Gastroesophageal sphincter (tissue), 4 donors: ENCODE measurements around the gene PNPLA7. TPM values are rescaled to one million over a fixed set of nuclear protein-coding genes. Genes with fewer than 3 reads are reported as not detected.

ENCODE experiments used
- ATAC-seq: fragments of 150-250 bp; one replicate; pipeline ENCODE4 v1.9.1; 2016; ENCODE audit warnings: mild to moderate bottlenecking, moderate library complexity
- H3K27ac ChIP-seq, 4 donors: fragments of 200-600 bp; sonication (generic) in 3 of 4; 1 replicate in 3 of 4; 2 replicates in 1 of 4; pipeline ENCODE4 v1.5.1; 2016 to 2019
- H3K27me3 ChIP-seq: fragments of 200-600 bp; sonication (generic); one replicate; pipeline ENCODE4 v1.5.1; 2019
- H3K36me3 ChIP-seq, 2 donors: fragments of 200-600 bp; sonication (generic); one replicate each; pipeline ENCODE4 v1.5.1; 2019; ENCODE audit warnings: control low read depth in 1 of 2
- H3K4me1 ChIP-seq, 3 donors: fragments of 200-600 bp; sonication (generic); 1 replicate in 2 of 3; 2 replicates in 1 of 3; pipeline ENCODE4 v1.5.1; 2016 to 2019; ENCODE audit warnings: control low read depth in 2 of 3
- H3K4me3 ChIP-seq, 2 donors: fragments of 200-600 bp; sonication (generic); one replicate each; pipeline ENCODE4 v1.5.1; 2019; ENCODE audit warnings: mild to moderate bottlenecking in 1 of 2, moderate library complexity in 1 of 2
- H3K9me3 ChIP-seq, 3 donors: fragments of 200-600 bp; sonication (generic); one replicate each; pipeline ENCODE4 v1.5.1; 2017 to 2019; ENCODE audit warnings: control low read depth in 2 of 3
- EP300 ChIP-seq: sonication (generic); formaldehyde crosslinking; IDR thresholded peaks from one replicate; pipeline ENCODE4 v1.6.1; 2017; ENCODE audit warnings: antibody characterized with exemption, mild to moderate bottlenecking
- POLR2A ChIP-seq, 2 donors: fragments of 450-650 bp; IDR thresholded peaks; one replicate each; pipeline ENCODE4 v1.6.1; 2017; ENCODE audit warnings: antibody characterized with exemption in 2 of 2, mild to moderate bottlenecking in 2 of 2, moderate library complexity in 1 of 2
- POLR2AphosphoS5 ChIP-seq: sonication (generic); formaldehyde crosslinking; IDR thresholded peaks from one replicate; pipeline ENCODE4 v1.6.1; 2017; ENCODE audit warnings: antibody characterized with exemption
- WGBS, 2 donors: methylation state at CpG; one replicate each; pipeline ENCODE4 v1.1.5; 2018; ENCODE audit warnings: low coverage in 1 of 2; 5-methylcytosine and 5-hydroxymethylcytosine counted together
- total RNA-seq, 4 donors: library from RNA; depleted of rRNA; stranded (reverse); fragments of >200 nt; gene quantifications; one replicate each; pipeline ENCODE4 v1.1.0, GENCODE V29; 2016
- TF ChIP-seq, protein P1 (sequence below), 4 experiments: fragments of 200-600 bp in 2 of 4; fragments of 450-650 bp in 2 of 4; sonication (generic) in 1 of 4; IDR thresholded peaks; one replicate each; pipeline ENCODE4 v1.5.1; 2017 to 2019; ENCODE audit warnings: antibody characterized with exemption in 4 of 4, mild to moderate bottlenecking in 2 of 4, moderate library complexity in 2 of 4

PNPLA7 gene
- total RNA-seq, 4 donors from 2014 or later, result 2.0 to 11.2 (median 6.6) TPM

DNA sequence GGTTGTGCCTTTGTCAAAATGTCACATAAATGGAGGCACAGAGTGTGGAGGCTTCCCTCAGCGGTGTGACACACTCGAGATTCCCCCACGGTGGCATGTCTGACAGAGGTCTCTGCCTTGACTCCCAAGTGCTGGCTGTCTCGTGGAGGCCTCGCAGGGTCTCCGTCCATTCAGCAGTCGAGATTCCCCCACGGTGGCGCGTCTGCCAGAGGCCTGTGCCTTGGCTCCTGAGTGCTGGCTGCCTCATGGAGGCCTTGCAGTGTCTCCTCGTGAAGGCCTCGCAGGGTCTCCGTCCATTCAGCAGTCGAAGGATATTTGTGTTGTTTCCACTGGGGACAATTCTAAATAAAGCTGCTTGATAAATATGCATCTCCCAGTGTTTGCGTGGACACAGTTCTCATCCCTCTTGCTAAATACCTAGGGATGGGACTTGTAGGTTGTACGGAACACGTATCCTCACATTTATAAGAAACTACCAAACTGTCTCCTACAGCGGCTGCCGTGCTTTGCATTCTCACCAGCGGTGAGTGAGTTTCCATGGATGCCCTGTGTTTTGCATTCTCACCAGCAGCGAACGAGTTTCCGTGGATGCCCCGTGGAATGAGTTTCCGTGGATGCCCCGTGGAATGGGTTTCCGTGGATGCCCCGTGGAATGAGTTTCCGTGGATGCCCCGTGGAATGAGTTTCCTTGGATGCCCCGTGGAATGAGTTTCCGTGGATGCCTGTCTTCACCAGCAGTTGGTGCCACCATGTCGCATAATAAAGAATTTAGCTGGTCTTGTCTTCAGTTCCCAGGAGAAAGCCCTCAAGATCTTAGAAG, 25.8 kb downstream of the PNPLA7 start:
- Histone ChIP-seq H3K4me3 (no peak overlapping the region), H3K27me3 (no peaks in the 10 kb centered on the region), H3K4me1 (no peaks in the 10 kb centered on the region), H3K27ac (no peak overlapping the region), H3K9me3 (no peaks in the 10 kb centered on the region), H3K36me3 (peaks cover 0 to 40% of the 10 kb centered on the region in 2 donors)
- TF ChIP-seq, protein P1, sequence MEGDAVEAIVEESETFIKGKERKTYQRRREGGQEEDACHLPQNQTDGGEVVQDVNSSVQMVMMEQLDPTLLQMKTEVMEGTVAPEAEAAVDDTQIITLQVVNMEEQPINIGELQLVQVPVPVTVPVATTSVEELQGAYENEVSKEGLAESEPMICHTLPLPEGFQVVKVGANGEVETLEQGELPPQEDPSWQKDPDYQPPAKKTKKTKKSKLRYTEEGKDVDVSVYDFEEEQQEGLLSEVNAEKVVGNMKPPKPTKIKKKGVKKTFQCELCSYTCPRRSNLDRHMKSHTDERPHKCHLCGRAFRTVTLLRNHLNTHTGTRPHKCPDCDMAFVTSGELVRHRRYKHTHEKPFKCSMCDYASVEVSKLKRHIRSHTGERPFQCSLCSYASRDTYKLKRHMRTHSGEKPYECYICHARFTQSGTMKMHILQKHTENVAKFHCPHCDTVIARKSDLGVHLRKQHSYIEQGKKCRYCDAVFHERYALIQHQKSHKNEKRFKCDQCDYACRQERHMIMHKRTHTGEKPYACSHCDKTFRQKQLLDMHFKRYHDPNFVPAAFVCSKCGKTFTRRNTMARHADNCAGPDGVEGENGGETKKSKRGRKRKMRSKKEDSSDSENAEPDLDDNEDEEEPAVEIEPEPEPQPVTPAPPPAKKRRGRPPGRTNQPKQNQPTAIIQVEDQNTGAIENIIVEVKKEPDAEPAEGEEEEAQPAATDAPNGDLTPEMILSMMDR (IDR thresholded peaks at IDR 0.05), result no peak
- no peak for TF ChIP-seq POLR2A (IDR thresholded peaks at IDR 0.05)
- TF ChIP-seq EP300, result no peak
- no peak for TF ChIP-seq POLR2AphosphoS5
- ATAC-seq, result no peak
- WGBS, 2 donors, result 86 to 93% methylated on average over 3 to 14 of the region's 33 CpGs

DNA sequence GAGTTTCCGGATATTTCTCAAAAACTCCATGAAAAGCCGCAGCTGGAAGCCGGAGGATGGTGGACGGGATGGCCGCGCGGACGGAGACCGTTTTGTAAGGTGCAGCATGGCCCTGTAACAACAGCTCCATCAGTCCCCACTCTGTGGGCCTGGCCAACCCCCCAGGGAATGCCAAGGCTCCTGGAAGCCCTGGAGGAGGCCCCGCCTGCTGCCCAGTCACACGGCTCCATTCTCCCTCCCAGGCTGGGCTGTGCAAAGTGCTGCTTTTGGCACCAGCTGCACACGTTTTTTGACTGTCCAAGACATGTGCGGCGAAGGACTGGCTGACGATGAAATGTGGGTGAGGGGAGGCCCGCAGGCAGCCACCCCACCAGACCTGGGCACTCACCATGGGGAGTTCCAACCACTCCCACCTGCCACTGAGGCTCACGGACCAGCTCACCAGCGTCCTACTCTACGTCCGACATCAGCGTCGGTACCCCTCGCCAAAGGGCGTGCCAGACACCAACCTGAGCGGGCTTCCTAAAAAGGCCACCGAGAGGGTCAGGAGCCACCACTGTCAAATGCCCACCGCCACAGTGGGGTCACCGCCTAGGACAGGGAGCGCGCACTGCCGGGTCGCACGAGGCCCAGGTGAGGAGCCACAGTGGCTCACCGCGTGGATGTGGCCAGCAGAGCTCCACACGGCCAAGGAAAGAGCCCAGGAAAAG, 27.3 kb downstream of the PNPLA7 start:
- WGBS, 2 donors, result 83 to 87% methylated on average over 1 to 9 of the region's 36 CpGs
- no peaks in the 10 kb centered on the region for H3K9me3 ChIP-seq
- no peak for TF ChIP-seq EP300
- no peak for TF ChIP-seq POLR2AphosphoS5
- TF ChIP-seq, protein P1 (IDR thresholded peaks at IDR 0.05), result no peak
- TF ChIP-seq POLR2A (IDR thresholded peaks at IDR 0.05), result no peak
- ATAC-seq, result no peak
- peaks cover 0 to 43% of the 10 kb centered on the region in 2 donors for H3K36me3 ChIP-seq
- no peak overlapping the region for H3K27ac ChIP-seq
- H3K4me1 ChIP-seq, result no peaks in the 10 kb centered on the region
- no peaks in the 10 kb centered on the region for H3K27me3 ChIP-seq
- no peak overlapping the region for H3K4me3 ChIP-seq

DNA sequence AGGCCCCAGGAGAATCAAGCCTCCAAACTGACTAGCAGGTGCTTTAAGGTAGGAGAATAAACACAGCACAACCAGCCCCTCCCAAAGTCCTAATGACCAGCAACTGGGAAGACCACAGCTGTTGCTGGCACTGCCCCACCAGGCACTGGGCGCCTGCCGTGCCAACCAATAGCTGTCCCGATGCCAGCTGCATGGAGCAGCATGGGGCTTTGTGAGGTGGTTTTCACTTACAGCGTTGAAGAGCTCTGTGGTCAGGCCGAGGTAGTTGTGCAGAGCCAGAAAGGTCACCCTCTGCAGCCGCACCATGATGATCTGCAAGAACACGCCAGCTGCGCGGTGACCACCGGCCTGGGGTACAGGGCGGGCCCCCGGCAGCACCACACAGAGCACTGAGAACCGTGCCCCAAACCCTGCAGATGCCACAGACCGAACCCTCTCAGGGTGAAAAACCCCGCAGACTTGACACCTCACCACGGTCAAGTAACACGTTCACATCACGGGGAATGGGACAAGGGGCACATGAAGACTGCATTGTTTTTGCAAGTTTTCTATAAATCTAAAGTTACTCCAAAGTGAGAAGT, 28.7 kb downstream of the PNPLA7 start:
- peaks cover 0 to 43% of the 10 kb centered on the region in 2 donors for H3K36me3 ChIP-seq
- no peak for TF ChIP-seq POLR2A (IDR thresholded peaks at IDR 0.05)
- no peak for TF ChIP-seq EP300
- TF ChIP-seq POLR2AphosphoS5, result no peak
- TF ChIP-seq, protein P1 (IDR thresholded peaks at IDR 0.05), result no peak
- H3K27me3 ChIP-seq, result no peaks in the 10 kb centered on the region
- no peak overlapping the region for H3K4me3 ChIP-seq
- no peaks in the 10 kb centered on the region for H3K9me3 ChIP-seq
- H3K4me1 ChIP-seq, result no peaks in the 10 kb centered on the region
- no peak overlapping the region for H3K27ac ChIP-seq
- ATAC-seq, result no peak
- WGBS, 2 donors, result 73 to 88% methylated on average over 2 to 12 of the region's 18 CpGs

DNA sequence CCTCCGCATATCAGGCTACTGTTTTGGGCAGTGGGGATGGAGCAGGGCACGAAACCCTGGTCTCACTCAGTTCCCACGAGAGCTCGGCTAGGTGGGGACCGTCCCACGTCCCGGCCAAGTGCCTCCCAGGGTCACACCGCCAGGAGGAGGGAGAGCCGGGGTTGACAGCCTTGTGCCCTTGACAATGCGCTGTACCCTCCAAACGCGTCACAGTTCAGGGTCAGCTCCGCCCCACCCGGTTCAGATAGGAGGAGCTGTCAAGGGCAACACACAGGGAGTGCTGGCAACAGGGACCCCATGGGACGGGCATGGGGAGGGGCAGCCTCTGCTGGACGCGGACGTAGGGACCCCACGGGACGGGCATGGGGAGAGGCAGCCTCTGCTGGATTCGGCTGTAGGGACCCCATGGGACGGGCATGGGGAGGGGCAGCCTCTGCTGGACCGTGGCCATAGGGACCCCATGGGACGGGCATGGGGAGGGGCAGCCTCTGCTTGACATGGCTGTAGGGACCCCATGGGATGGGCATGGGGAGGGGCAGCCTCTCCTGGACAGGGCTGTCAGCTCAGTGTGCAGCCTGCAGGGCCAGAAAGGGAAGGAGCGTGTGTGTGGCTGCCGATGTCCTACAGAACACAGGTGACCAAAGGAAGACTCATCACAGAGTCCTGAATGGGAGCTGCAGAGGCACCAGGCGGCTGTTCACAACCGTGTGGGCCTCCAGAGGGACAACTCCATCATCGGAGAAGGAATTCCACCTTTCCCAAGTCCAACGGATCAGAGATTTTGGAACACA, 29.4 kb downstream of the PNPLA7 start:
- H3K9me3 ChIP-seq, result no peaks in the 10 kb centered on the region
- no peaks in the 10 kb centered on the region for H3K27me3 ChIP-seq
- no peaks in the 10 kb centered on the region for H3K4me1 ChIP-seq
- WGBS, 2 donors, result 83 to 90% methylated on average over 1 to 13 of the region's 30 CpGs
- ATAC-seq, result no peak
- no peak overlapping the region for H3K4me3 ChIP-seq
- H3K27ac ChIP-seq, result no peak overlapping the region
- H3K36me3 ChIP-seq, result peaks cover 0 to 43% of the 10 kb centered on the region in 2 donors
- TF ChIP-seq POLR2AphosphoS5 (no peak), EP300 (no peak), POLR2A (IDR thresholded peaks at IDR 0.05) (no peak)
- TF ChIP-seq, protein P1 (IDR thresholded peaks at IDR 0.05), result no peak
